Peyer's patch (tissue), 4 donors: ENCODE data around the gene MLST8.

Experiments
- CTCF ChIP-seq, 6 experiments: fragments of 450-650 bp in 4 of 6; fragments of 200-600 bp in 2 of 6; sonication (generic) in 1 of 6; IDR thresholded peaks; one replicate each; pipeline ENCODE4 v1.5.1; 2017 to 2019; ENCODE audit warnings: antibody characterized with exemption in 6 of 6, mild to moderate bottlenecking in 3 of 6, moderate library complexity in 1 of 6
- POLR2A ChIP-seq, 2 donors: fragments of 450-650 bp; IDR thresholded peaks; one replicate each; pipeline ENCODE4 v1.5.1; 2017; ENCODE audit warnings: antibody characterized with exemption in 2 of 2, mild to moderate bottlenecking in 2 of 2, moderate library complexity in 2 of 2

DNA sequence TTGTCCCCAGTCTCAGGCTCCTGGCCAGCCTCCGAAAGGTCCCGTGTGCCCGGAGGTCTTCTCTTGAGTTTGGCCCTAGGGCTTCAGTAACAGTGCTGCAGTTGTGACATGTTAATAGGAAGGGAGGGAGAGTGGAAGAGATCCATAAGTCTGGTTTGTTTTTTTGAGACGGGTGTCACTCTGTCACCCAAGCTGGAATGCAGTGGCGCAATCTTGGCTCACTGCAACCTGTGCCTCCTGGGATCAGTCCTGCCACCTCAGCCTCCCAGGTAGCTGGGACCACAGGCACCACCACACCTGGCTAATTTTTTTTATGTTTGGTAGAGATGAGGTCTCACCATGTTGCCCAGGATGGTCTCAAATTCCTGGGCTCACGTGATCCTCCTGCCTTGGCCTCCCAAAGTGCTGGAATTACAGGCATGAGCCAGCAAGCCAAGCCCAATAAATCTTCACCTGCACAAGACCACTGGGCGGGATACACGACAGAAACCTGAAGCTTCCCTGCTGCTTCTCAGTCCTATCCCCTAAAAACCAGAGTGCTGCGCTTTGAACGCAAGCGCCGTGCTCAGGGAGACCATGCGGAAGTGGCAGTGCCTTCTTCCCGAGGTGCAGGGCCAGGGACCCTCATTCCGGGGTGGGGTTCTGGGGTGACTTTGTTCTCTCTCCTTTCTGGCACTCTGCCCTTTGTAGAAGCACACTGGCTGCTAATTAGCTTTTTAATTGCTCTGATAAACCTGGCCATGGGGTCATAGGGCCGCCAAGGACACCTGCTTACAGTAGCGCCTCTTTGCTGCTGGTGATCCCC, 38.8 kb upstream of the MLST8 start:
- TF ChIP-seq CTCF (IDR thresholded peaks at IDR 0.05) = no peak
- TF ChIP-seq POLR2A (IDR thresholded peaks at IDR 0.05) = no peak
